Measurements from ENCODE around the gene PERCC1.

PERCC1 gene

GRCh38 chr16:1413684-1414531 is 17.0 kb upstream of the PERCC1 start:
- peak; percentile 58 for DNase-seq

GRCh38 chr16:1414532-1415260 is 16.2 kb upstream of the PERCC1 start, which contains the start of gene UNKL:
TSS of gene UNKL (minus strand) at chr16:1414704. CDS start at chr16:1414691, 13 bp downstream.
- peak; percentile 80 for DNase-seq

GRCh38 chr16:1416521-1416941 is 14.3 kb upstream of the PERCC1 start:
- no peak for DNase-seq

GRCh38 chr16:1420111-1420539 is 10.8 kb upstream of the PERCC1 start:
- DNase-seq: no peak

GRCh38 chr16:1422076-1422475 is 8.8 kb upstream of the PERCC1 start:
- DNase-seq: no peak

- no peak for DNase-seq
Measured at GRCh38 chr16:1424028-1424427, 6.8 kb upstream of the PERCC1 start.

- DNase-seq: peak; percentile 19
Measured at GRCh38 chr16:1425616-1426370, 5.1 kb upstream of the PERCC1 start.

- DNase-seq: peak; percentile 20
Measured at GRCh38 chr16:1426734-1427471, 4.0 kb upstream of the PERCC1 start.

- no peak for DNase-seq
Measured at GRCh38 chr16:1427473-1428461, 3.1 kb upstream of the PERCC1 start.

GRCh38 chr16:1428511-1428910 is 2.4 kb upstream of the PERCC1 start:
- peak; percentile 57 for DNase-seq

GRCh38 chr16:1429012-1429411 is 1.9 kb upstream of the PERCC1 start:
- no peak for DNase-seq

GRCh38 chr16:1429631-1430030 is 1.2 kb upstream of the PERCC1 start:
- DNase-seq: no peak

- no peak for DNase-seq
Measured at GRCh38 chr16:1430214-1430758, 592 bp upstream of the PERCC1 start.

- DNase-seq: no peak
Measured at GRCh38 chr16:1431497-1432270, 806 bp downstream of the PERCC1 start.

GRCh38 chr16:1432388-1433262 is 1.7 kb downstream of the PERCC1 start:
- no peak for DNase-seq

GRCh38 chr16:1433263-1433560 is 2.3 kb downstream of the PERCC1 start:
- DNase-seq: no peak

GRCh38 chr16:1433756-1434155 is 2.9 kb downstream of the PERCC1 start:
- no peak for DNase-seq

GRCh38 chr16:1434644-1435592 is 4.0 kb downstream of the PERCC1 start:
- DNase-seq: no peak
